Spleen (tissue), 11 donors: ENCODE data around the gene C16orf87. TPM values are rescaled to one million over a fixed set of nuclear protein-coding genes. Genes with fewer than 3 reads are reported as not detected.

Experiments used
- DNase-seq: peaks from one replicate; pipeline ENCODE4 v3.0.0-alpha.2; 2020
- H3K27ac ChIP-seq, 8 donors: fragments of 200-600 bp; sonication (generic) in 7 of 8; 1 replicate in 4 of 8; 2 replicates in 4 of 8; pipeline versions ENCODE4 v1.5.0 to v1.8.0; 2016 to 2021; ENCODE audit warnings: inconsistent platforms in 4 of 8, mild to moderate bottlenecking in 4 of 8, moderate library complexity in 1 of 8
- H3K27me3 ChIP-seq, 7 donors: fragments of 200-600 bp; sonication (generic) in 6 of 7; replicated peaks in 1 of 7; 1 replicate in 4 of 7; 2 replicates in 3 of 7; pipeline versions ENCODE4 v1.5.0 to v1.8.0; 2016 to 2021; ENCODE audit warnings: inconsistent platforms in 3 of 7, mild to moderate bottlenecking in 1 of 7
- H3K36me3 ChIP-seq, 6 donors: fragments of 200-600 bp; sonication (generic) in 5 of 6; 1 replicate in 4 of 6; 2 replicates in 2 of 6; pipeline versions ENCODE4 v1.5.0 to v1.8.0; 2016 to 2021; ENCODE audit warnings: inconsistent platforms in 2 of 6
- H3K4me1 ChIP-seq, 6 donors: fragments of 200-600 bp; sonication (generic) in 5 of 6; 1 replicate in 3 of 6; 2 replicates in 3 of 6; pipeline versions ENCODE4 v1.5.0 to v1.8.0; 2016 to 2021; ENCODE audit warnings: inconsistent platforms in 3 of 6
- H3K4me3 ChIP-seq, 8 donors: fragments of 200-600 bp; sonication (generic) in 7 of 8; 1 replicate in 4 of 8; 2 replicates in 4 of 8; pipeline versions ENCODE4 v1.5.0 to v1.8.0; 2016 to 2021; ENCODE audit warnings: inconsistent platforms in 4 of 8, mild to moderate bottlenecking in 4 of 8, moderate library complexity in 2 of 8
- H3K9me3 ChIP-seq, 8 donors: fragments of 200-600 bp; sonication (generic) in 7 of 8; 1 replicate in 4 of 8; 2 replicates in 4 of 8; pipeline versions ENCODE4 v1.5.0 to v1.8.0; 2016 to 2021; ENCODE audit warnings: inconsistent platforms in 4 of 8
- CTCF ChIP-seq, 11 experiments: fragments of 200-600 bp in 7 of 11; fragments of 450-650 bp in 4 of 11; sonication (generic) in 4 of 11; IDR thresholded peaks in 8 of 11; conservative IDR thresholded peaks in 3 of 11; 1 replicate in 7 of 11; 2 replicates in 4 of 11; pipeline versions ENCODE4 v1.4.0 to v1.8.0; 2016 to 2021; ENCODE audit warnings: antibody characterized with exemption in 11 of 11, inconsistent platforms in 4 of 11, mild to moderate bottlenecking in 1 of 11
- POLR2A ChIP-seq, 3 donors: fragments of 450-650 bp; IDR thresholded peaks; one replicate each; pipeline ENCODE4 v1.5.1; 2017; ENCODE audit warnings: antibody characterized with exemption in 3 of 3, mild to moderate bottlenecking in 1 of 3
- POLR2AphosphoS5 ChIP-seq, 3 donors: sonication (generic); formaldehyde crosslinking; IDR thresholded peaks; one replicate each; pipeline ENCODE4 v1.5.1; 2017; ENCODE audit warnings: antibody characterized with exemption in 3 of 3
- WGBS, 5 donors: extraction: QIAGEN DNeasy Blood & Tissue Kit in 3 of 5; methylation state at CpG; one replicate each; pipeline versions ENCODE4 v1.1.5 to v1.1.7; 2013 to 2018; 5-methylcytosine and 5-hydroxymethylcytosine counted together
- intact Hi-C: fragments of 100-400 bp; cut with DNase I; formaldehyde crosslinking; loops from one replicate; pipeline ENCODE4 v1.15.0; 2023; ENCODE audit warnings: low total_unique reads
- polyA plus RNA-seq, 3 donors: library from polyadenylated mRNA; stranded (reverse); fragments of 200-250 nt; gene quantifications; one replicate each; pipeline ENCODE4 v1.2.1, GENCODE V29; 2013
- total RNA-seq, 7 donors: library from RNA; depleted of rRNA in 3 of 7; stranded (reverse); fragments of >200 nt in 3 of 7; fragmentation: NEBNext Ultra II Directional in 4 of 7; extraction: Animal tissue kit (Norgen Biotek cat#: 25700) in 4 of 7; gene quantifications; one replicate each; pipeline versions ENCODE4 v1.1.0 to v1.2.1, GENCODE V29; 2016 to 2021
- donor health status: healthy with polysubstance abuse.
- donor health status: DM: no; HTN: no; CAD: no; lungs with moderate emphysema.
- donor health status: DM: no; HTN: no; CAD: no.
- donor health status: Bipolar disorder and iron deficiency.
- donor health status: healthy.
- donor health status: DM: no; HTN: no; CAD: no.
- donor health status: DM: yes; HTN: yes; CAD: no.

The C16orf87 gene
- total and polyA plus RNA-seq, 10 donors: 7.2 to 10.3 (median 8.5) TPM

- 86 to 95% (median 88%) methylated on average over 11 of the region's 11 CpGs for WGBS, 5 donors
- intact Hi-C loops: no loop called here
- Histone ChIP-seq H3K4me1 (no peaks in the 10 kb centered on the region), H3K9me3 (no peaks in the 10 kb centered on the region), H3K4me3 (no peak overlapping the region), H3K36me3 (no peaks in the 10 kb centered on the region), H3K27ac (no peak overlapping the region), H3K27me3 (peaks cover 0 to 8% (median 0%) of the 10 kb centered on the region in 7 donors)
- no peak for TF ChIP-seq CTCF (IDR thresholded peaks at IDR 0.05 in 8 of 11, conservative IDR thresholded peaks at IDR 0.05 in 3 of 11)
- no peak for TF ChIP-seq POLR2AphosphoS5 (IDR thresholded peaks at IDR 0.05)
- TF ChIP-seq POLR2A (IDR thresholded peaks at IDR 0.05): no peak
- DNase-seq: peak; percentile 51
Observed at GRCh38 chr16:46756772-46757171, 74.2 kb downstream of the C16orf87 start.

DNA sequence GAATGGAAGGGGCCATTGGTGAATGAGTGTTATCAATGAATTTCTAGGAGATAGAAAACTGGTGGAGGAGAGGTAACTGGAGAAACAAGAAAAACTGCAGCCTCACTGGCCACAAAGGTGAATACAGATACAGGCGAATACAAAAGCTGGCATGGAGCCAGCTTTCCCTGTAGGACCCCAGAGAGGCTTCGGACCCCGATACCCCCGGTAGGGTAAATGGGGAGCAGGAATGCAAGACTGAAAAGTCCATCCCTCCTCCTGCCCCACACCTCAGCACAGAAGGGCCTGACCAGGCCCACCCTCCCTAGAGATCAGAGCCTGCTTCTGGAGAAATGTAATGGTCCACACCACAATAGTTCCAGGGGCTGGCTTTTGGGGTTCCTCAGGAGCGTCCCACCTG lies 78.0 kb downstream of the C16orf87 start:
- intact Hi-C loops: no loop called here
- Histone ChIP-seq H3K27me3 (peaks cover 0 to 5% (median 0%) of the 10 kb centered on the region in 7 donors), H3K4me1 (peaks cover 0 to 12% (median 5%) of the 10 kb centered on the region in 6 donors), H3K4me3 (no peak overlapping the region), H3K36me3 (no peaks in the 10 kb centered on the region), H3K27ac (no peak overlapping the region), H3K9me3 (no peaks in the 10 kb centered on the region)
- peak; percentile 50 for DNase-seq
- 86 to 96% (median 88%) methylated on average over 5 of the region's 5 CpGs for WGBS, 5 donors
- no peak for TF ChIP-seq CTCF (IDR thresholded peaks at IDR 0.05 in 8 of 11, conservative IDR thresholded peaks at IDR 0.05 in 3 of 11)
- TF ChIP-seq POLR2AphosphoS5 (IDR thresholded peaks at IDR 0.05): no peak
- no peak for TF ChIP-seq POLR2A (IDR thresholded peaks at IDR 0.05)

GRCh38 chr16:46751381-46751780 lies 79.6 kb downstream of the C16orf87 start:
- TF ChIP-seq POLR2A (IDR thresholded peaks at IDR 0.05) (no peak), CTCF (IDR thresholded peaks at IDR 0.05 in 8 of 11, conservative IDR thresholded peaks at IDR 0.05 in 3 of 11) (no peak), POLR2AphosphoS5 (IDR thresholded peaks at IDR 0.05) (no peak)
- peaks cover 0 to 12% (median 5%) of the 10 kb centered on the region in 6 donors for H3K4me1 ChIP-seq
- no peaks in the 10 kb centered on the region for H3K36me3 ChIP-seq
- no peak overlapping the region for H3K27ac ChIP-seq
- H3K27me3 ChIP-seq: no peaks in the 10 kb centered on the region
- intact Hi-C loops: no loop called here
- H3K4me3 ChIP-seq: no peak overlapping the region
- WGBS, 5 donors: 74 to 90% (median 84%) methylated on average over 7 of the region's 7 CpGs
- H3K9me3 ChIP-seq: no peaks in the 10 kb centered on the region
- peak; percentile 50 for DNase-seq

- Histone ChIP-seq H3K36me3 (no peaks in the 10 kb centered on the region), H3K4me3 (no peak overlapping the region), H3K27me3 (no peaks in the 10 kb centered on the region), H3K4me1 (peaks cover 0 to 23% (median 8%) of the 10 kb centered on the region in 6 donors), H3K27ac (no peak overlapping the region), H3K9me3 (no peaks in the 10 kb centered on the region)
- intact Hi-C loops: no loop called here
- peak; percentile 70 for DNase-seq
- TF ChIP-seq POLR2A (IDR thresholded peaks at IDR 0.05): no peak
- TF ChIP-seq POLR2AphosphoS5 (IDR thresholded peaks at IDR 0.05): no peak
- TF ChIP-seq CTCF (IDR thresholded peaks at IDR 0.05 in 8 of 11, conservative IDR thresholded peaks at IDR 0.05 in 3 of 11): no peak
- WGBS, 5 donors: 61 to 65% (median 64%) methylated on average over 19 to 20 of the region's 20 CpGs
Observed at GRCh38 chr16:46748775-46749705, 81.9 kb downstream of the C16orf87 start.
